Urinary bladder (tissue), 4 donors: ENCODE data around the gene SCN10A. TPM values are rescaled to one million over a fixed set of nuclear protein-coding genes. Genes with fewer than 3 reads are reported as not detected.

Source experiments
- DNase-seq: peaks from one replicate; pipeline ENCODE4 v3.0.0-alpha.2; 2015; ENCODE audit errors: extremely low spot score
- H3K27ac ChIP-seq: one replicate; pipeline ENCODE4 v1.5.1; 2013; ENCODE audit warnings: low read depth, mild to moderate bottlenecking, moderate library complexity
- H3K36me3 ChIP-seq: one replicate; pipeline ENCODE4 v1.6.1; 2013; ENCODE audit warnings: mild to moderate bottlenecking, moderate library complexity; ENCODE audit not compliant: insufficient read depth
- H3K4me1 ChIP-seq: one replicate; pipeline ENCODE4 v1.6.1; 2013; ENCODE audit warnings: mild to moderate bottlenecking, moderate library complexity; ENCODE audit not compliant: insufficient read depth
- H3K4me3 ChIP-seq: one replicate; pipeline ENCODE4 v1.5.1; 2013; ENCODE audit warnings: low read depth, low read length
- WGBS: extraction: QIAGEN DNeasy Blood & Tissue Kit; methylation state at CpG from one replicate; pipeline ENCODE4 v1.1.7; 2013; 5-methylcytosine and 5-hydroxymethylcytosine counted together
- polyA plus RNA-seq: library from polyadenylated mRNA; stranded (reverse); fragments of 200-250 nt; gene quantifications from one replicate; pipeline ENCODE4 v1.2.3, GENCODE V29; 2013
- total RNA-seq: library from RNA; depleted of rRNA; stranded (reverse); fragments of >200 nt; gene quantifications from one replicate; pipeline ENCODE4 v1.2.3, GENCODE V29; 2014
- donor health status: healthy with polysubstance abuse.
- donor health status: healthy.

Gene SCN10A
- total and polyA plus RNA-seq, 2 donors = not detected

- Histone ChIP-seq H3K27ac (no peak overlapping the region), H3K4me1 (no peaks in the 10 kb centered on the region), H3K36me3 (no peaks in the 10 kb centered on the region), H3K4me3 (no peak overlapping the region)
- WGBS = 70% methylated on average over 12 of the region's 12 CpGs
- DNase-seq = no peak
These were observed 93.0 kb downstream of the SCN10A start for GRCh38 chr3:38722781-38723568.

DNA sequence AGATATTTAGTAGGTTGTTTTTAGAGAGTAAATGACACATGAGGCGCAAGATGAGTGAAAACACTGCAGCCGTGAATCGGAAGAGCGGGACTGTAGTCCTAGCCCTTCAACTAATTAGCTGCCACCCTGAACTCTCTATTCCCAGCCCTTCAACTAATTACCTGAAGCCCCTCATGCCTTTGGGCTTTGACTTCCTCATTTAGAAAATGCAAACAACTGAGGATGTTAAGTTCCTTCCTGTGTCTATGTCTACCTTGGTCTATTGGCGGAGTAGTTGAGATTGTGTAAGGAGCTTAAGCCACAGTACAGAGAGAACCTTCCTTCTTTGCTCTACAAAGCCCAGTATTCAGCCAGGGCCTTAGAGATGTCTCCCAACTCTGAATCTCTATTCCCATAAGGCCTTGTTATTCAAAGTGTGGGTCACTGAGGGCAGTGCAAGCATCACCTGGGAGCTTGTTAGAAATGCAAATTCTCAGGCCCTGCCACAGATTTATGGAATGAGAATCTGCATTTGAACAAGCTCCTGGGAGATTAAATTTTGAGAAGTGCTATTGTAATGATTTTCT is 94.7 kb downstream of the SCN10A start:
- WGBS = 90% methylated on average over 5 of the region's 5 CpGs
- Histone ChIP-seq H3K27ac (no peak overlapping the region), H3K36me3 (no peaks in the 10 kb centered on the region), H3K4me1 (no peaks in the 10 kb centered on the region), H3K4me3 (no peak overlapping the region)
- DNase-seq = no peak

GRCh38 chr3:38720465-38720864 is 95.6 kb downstream of the SCN10A start:
- no peak for DNase-seq
- 47% methylated on average over 4 of the region's 4 CpGs for WGBS
- H3K4me3 ChIP-seq = no peak overlapping the region
- H3K36me3 ChIP-seq = no peaks in the 10 kb centered on the region
- H3K4me1 ChIP-seq = no peaks in the 10 kb centered on the region
- H3K27ac ChIP-seq = no peak overlapping the region

- 82% methylated on average over 5 of the region's 5 CpGs for WGBS
- no peak for DNase-seq
These were observed 98.4 kb downstream of the SCN10A start for GRCh38 chr3:38717355-38718240.

DNA sequence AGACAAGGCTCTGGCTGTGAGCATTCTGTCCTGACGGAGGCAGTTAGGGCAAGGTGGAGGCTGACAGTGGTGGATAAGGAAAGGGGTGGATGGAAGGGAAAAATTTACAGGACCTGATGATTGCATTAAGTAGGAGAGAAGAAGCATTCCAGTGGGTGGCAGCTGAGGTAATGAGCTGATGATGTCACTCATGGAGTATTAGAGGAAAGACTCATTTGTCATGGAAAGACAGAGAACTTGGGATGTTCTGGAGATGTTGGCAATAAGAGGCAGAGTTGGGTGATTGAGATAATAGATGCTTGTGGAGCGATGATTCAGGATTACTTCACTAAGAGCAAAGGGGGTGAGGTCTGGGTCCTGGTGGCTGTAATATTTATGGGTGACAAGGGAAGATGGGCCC is 102.9 kb downstream of the SCN10A start:
- no peak for DNase-seq
- Histone ChIP-seq H3K27ac (no peak overlapping the region), H3K4me3 (no peak overlapping the region), H3K36me3 (no peaks in the 10 kb centered on the region), H3K4me1 (no peaks in the 10 kb centered on the region)
- 87% methylated on average over 2 of the region's 2 CpGs for WGBS

More at GRCh38 chr3:38717355-38718240, 98.4 kb downstream of the SCN10A start:
- Histone ChIP-seq H3K4me1 (no peaks in the 10 kb centered on the region), H3K27ac (no peak overlapping the region), H3K36me3 (no peaks in the 10 kb centered on the region), H3K4me3 (no peak overlapping the region)

- no peak for DNase-seq
- H3K36me3 ChIP-seq = no peaks in the 10 kb centered on the region
- no peak overlapping the region for H3K27ac ChIP-seq
- H3K4me1 ChIP-seq = no peaks in the 10 kb centered on the region
- no peak overlapping the region for H3K4me3 ChIP-seq
These were observed 104.7 kb downstream of the SCN10A start for GRCh38 chr3:38711321-38711720.

- H3K4me1 ChIP-seq = no peaks in the 10 kb centered on the region
- no peak overlapping the region for H3K4me3 ChIP-seq
- no peak for DNase-seq
- H3K36me3 ChIP-seq = no peaks in the 10 kb centered on the region
- 8% methylated on average over 1 of the region's 1 CpG for WGBS
- no peak overlapping the region for H3K27ac ChIP-seq
These were observed 108.3 kb downstream of the SCN10A start for GRCh38 chr3:38707730-38708129.

GRCh38 chr3:38706961-38707360 is 109.1 kb downstream of the SCN10A start:
- Histone ChIP-seq H3K4me3 (no peak overlapping the region), H3K36me3 (no peaks in the 10 kb centered on the region), H3K4me1 (no peaks in the 10 kb centered on the region), H3K27ac (no peak overlapping the region)
- 58% methylated on average over 2 of the region's 2 CpGs for WGBS
- no peak for DNase-seq

- WGBS = 80% methylated on average over 3 of the region's 3 CpGs
- Histone ChIP-seq H3K4me3 (no peak overlapping the region), H3K4me1 (no peaks in the 10 kb centered on the region), H3K36me3 (no peaks in the 10 kb centered on the region), H3K27ac (no peak overlapping the region)
- no peak for DNase-seq
These were observed 113.8 kb downstream of the SCN10A start for GRCh38 chr3:38702231-38702630.

GRCh38 chr3:38698760-38699159 is 117.3 kb downstream of the SCN10A start:
- H3K36me3 ChIP-seq = no peaks in the 10 kb centered on the region
- no peak for DNase-seq
- no peak overlapping the region for H3K4me3 ChIP-seq
- WGBS = 61% methylated on average over 5 of the region's 5 CpGs
- H3K4me1 ChIP-seq = no peaks in the 10 kb centered on the region
- no peak overlapping the region for H3K27ac ChIP-seq

- Histone ChIP-seq H3K27ac (no peak overlapping the region), H3K36me3 (no peaks in the 10 kb centered on the region), H3K4me1 (no peaks in the 10 kb centered on the region), H3K4me3 (no peak overlapping the region)
- DNase-seq = no peak
- WGBS = 95% methylated on average over 12 of the region's 12 CpGs
These were observed 118.0 kb downstream of the SCN10A start for GRCh38 chr3:38698061-38698460.

GRCh38 chr3:38696034-38696433 is 120.0 kb downstream of the SCN10A start:
- no peaks in the 10 kb centered on the region for H3K4me1 ChIP-seq
- no peak for DNase-seq
- H3K36me3 ChIP-seq = no peaks in the 10 kb centered on the region
- no peak overlapping the region for H3K27ac ChIP-seq
- WGBS = 56% methylated on average over 2 of the region's 2 CpGs
- no peak overlapping the region for H3K4me3 ChIP-seq

DNA sequence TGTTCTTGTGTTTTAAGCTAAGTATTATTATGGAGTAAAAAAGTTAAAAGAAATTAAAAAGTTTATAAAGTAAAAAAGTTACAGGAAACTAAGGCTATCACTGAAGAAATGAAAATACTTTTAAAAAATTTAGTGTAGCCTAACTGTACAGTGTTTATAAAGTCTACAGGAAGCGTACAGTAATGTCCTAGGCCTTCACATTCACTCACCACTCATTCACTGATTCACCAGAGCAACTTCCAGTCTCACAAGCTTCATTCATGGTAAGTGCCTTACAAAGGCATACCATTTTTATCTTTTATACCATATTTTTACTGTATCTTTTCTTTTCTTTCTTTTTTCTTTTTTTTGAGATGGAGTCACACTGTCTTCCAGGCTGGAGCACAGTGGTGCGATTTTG is 125.8 kb downstream of the SCN10A start:
- no peak for DNase-seq
- H3K36me3 ChIP-seq = no peaks in the 10 kb centered on the region
- no peaks in the 10 kb centered on the region for H3K4me1 ChIP-seq
- 67% methylated on average over 2 of the region's 2 CpGs for WGBS
- no peak overlapping the region for H3K27ac ChIP-seq
- no peak overlapping the region for H3K4me3 ChIP-seq

- H3K36me3 ChIP-seq = no peaks in the 10 kb centered on the region
- H3K4me3 ChIP-seq = no peak overlapping the region
- 75% methylated on average over 3 of the region's 3 CpGs for WGBS
- DNase-seq = no peak
- H3K27ac ChIP-seq = no peak overlapping the region
- H3K4me1 ChIP-seq = no peaks in the 10 kb centered on the region
These were observed 126.2 kb downstream of the SCN10A start for GRCh38 chr3:38689774-38690173.
